Transverse colon (tissue), 3 donors: ENCODE data around the gene RNF152.

Experiments
- CTCF ChIP-seq, 5 experiments: fragments of 200-600 bp in 3 of 5; fragments of 450-650 bp in 2 of 5; sonication (generic) in 3 of 5; IDR thresholded peaks; 1 replicate in 2 of 5; 2 replicates in 3 of 5; pipeline ENCODE4 v1.5.1; 2016 to 2017; ENCODE audit warnings: antibody characterized with exemption in 5 of 5, inconsistent platforms in 3 of 5, mild to moderate bottlenecking in 2 of 5, moderate library complexity in 1 of 5
- POLR2A ChIP-seq: fragments of 450-650 bp; IDR thresholded peaks from one replicate; pipeline ENCODE4 v1.6.1; 2016; ENCODE audit warnings: antibody characterized with exemption, mild to moderate bottlenecking, moderate library complexity

- TF ChIP-seq CTCF (IDR thresholded peaks at IDR 0.05) (no peak), POLR2A (no peak)
Observed at GRCh38 chr18:61845197-61845596, 47.6 kb downstream of the RNF152 start.
